Activated naive CD4-positive, alpha-beta T cell treated with anti-CD3 and anti-CD28 coated beads for 36 hours (primary cell): ENCODE measurements around the gene SYDE2. TPM values are rescaled to one million over a fixed set of nuclear protein-coding genes. Genes with fewer than 3 reads are reported as not detected.

ENCODE experiments used
- CTCF ChIA-PET: fragments of 350-600 bp; sonication (Branson Sonifier 250); formaldehyde crosslinking; loops from one replicate; lab custom pipeline; 2021; ENCODE audit warnings: antibody characterized with exemption; lab: Charles Lee
- DNase-seq: peaks from one replicate; pipeline ENCODE4 v3.0.0-alpha.2; 2020
- H3K27ac Mint-ChIP-seq: one replicate; pipeline ENCODE4 v1.8.0; 2021; ENCODE audit warnings: mild to moderate bottlenecking, mixed read lengths
- H3K27me3 Mint-ChIP-seq: one replicate; pipeline ENCODE4 v1.8.0; 2021; ENCODE audit warnings: low read depth, mixed read lengths
- H3K36me3 Mint-ChIP-seq: one replicate; pipeline ENCODE4 v1.8.0; 2021; ENCODE audit warnings: low read depth, mixed read lengths
- H3K4me1 Mint-ChIP-seq: one replicate; pipeline ENCODE4 v1.8.0; 2021; ENCODE audit warnings: low read depth, mixed read lengths
- H3K4me3 Mint-ChIP-seq: one replicate; pipeline ENCODE4 v1.8.0; 2021; ENCODE audit warnings: mild to moderate bottlenecking, moderate library complexity, mixed read lengths
- H3K9me3 Mint-ChIP-seq: one replicate; pipeline ENCODE4 v1.8.0; 2021; ENCODE audit warnings: mixed read lengths
- intact Hi-C: fragments of 100-400 bp; cut with micrococcal nuclease; formaldehyde crosslinking; loops from one replicate; pipeline ENCODE4 v1.15.1; 2023
- microRNA-seq: library from miRNA; unstranded; fragments of <30 nt; microRNA quantifications from one replicate; pipeline ENCODE4 v1.2.0, GENCODE V29; 2022; ENCODE audit warnings: borderline microRNAs expressed, borderline replicate concordance
- total RNA-seq, 2 experiments: library from RNA; stranded (reverse); gene quantifications; one replicate each; pipeline ENCODE4 v1.2.3, GENCODE V29; 2021

SYDE2 gene
- total RNA-seq, 2 experiments from 2014 or later: 4.4 to 5.1 TPM

GRCh38 chr1:85109475-85109874 is 91.3 kb downstream of the SYDE2 start:
- CTCF ChIA-PET: interaction anchor here (0.6 to 4.1 kb wide), 15 partner anchors 10 to 482 kb away, joined by 3 to 35 read pairs (median 4); partner anchors contain the start of gene C1orf52
- Mint-ChIP-seq H3K4me3 (no peak overlapping the region), H3K27ac (no peak overlapping the region), H3K27me3 (no peaks in the 10 kb centered on the region), H3K36me3 (no peaks in the 10 kb centered on the region), H3K9me3 (no peaks in the 10 kb centered on the region), H3K4me1 (no peaks in the 10 kb centered on the region)
- intact Hi-C loops: loop anchor here (1.0 kb wide), 4 partner anchors 131 to 164 kb away; partner anchors contain the start of gene C1orf52
- peak; percentile 48 for DNase-seq

Small RNA genes within 50 kb of the gene (microRNA-seq; reads per million reads assigned to microRNA genes)
- not detected for gene MIR4423

Other genes starting within 250 kb of the SYDE2 start
- 1 to 10 TPM; 7.4 to 8.4 TPM for gene MCOLN2, start 203.9 kb downstream of the SYDE2 start, total RNA-seq
- gene MCOLN3, start 152.5 kb downstream of the SYDE2 start, total RNA-seq: under 1 TPM; 0.19 to 0.30 TPM
- gene C1orf52, start 58.6 kb upstream of the SYDE2 start, total RNA-seq: 10 to 100 TPM; 28.3 to 29.5 TPM
- gene BCL10, start 75.6 kb upstream of the SYDE2 start, total RNA-seq: 10 to 100 TPM; 13.8 to 17.7 TPM